Endothelial cell of umbilical vein (primary cell): Measurements from ENCODE around the gene RADIL. TPM values are rescaled to one million over a fixed set of nuclear protein-coding genes. Genes with fewer than 3 reads are reported as not detected.

Experiments used
- BruUV-seq: library from RNA; stranded (reverse); fragments of 400-500 nt; replicated peaks from 2 replicates; lab custom pipeline; 2021; lab: Mats Ljungman, UMichigan
- CTCF ChIA-PET: fragments of 300-600, 350-600 bp; sonication (Branson Sonifier 250); formaldehyde crosslinking; loops from one replicate; lab custom pipeline; 2021; ENCODE audit warnings: antibody characterized with exemption, inconsistent platforms; lab: Charles Lee
- POLR2A ChIA-PET: fragments of 300-600, 350-600 bp; sonication (Branson Sonifier 250); formaldehyde crosslinking; loops from one replicate; lab custom pipeline; 2021; ENCODE audit warnings: antibody characterized with exemption, inconsistent platforms; lab: Charles Lee
- DNase-seq: peaks from one replicate; pipeline ENCODE4 v3.0.0-alpha.2; 2011; ENCODE audit warnings: low read depth, low spot score
- FAIRE-seq: peaks from 2 replicates; lab custom pipeline; 2011; peaks lifted over from hg19 to GRCh38; lab: Jason Lieb, UNC
- H2AFZ ChIP-seq: 2 replicates; pipeline ENCODE4 v1.6.0; 2012; ENCODE audit warnings: low read depth, low read length, control low read depth, inconsistent platforms
- H3K27ac ChIP-seq: 2 replicates; pipeline ENCODE4 v1.5.1; 2011; ENCODE audit warnings: low read depth, mild to moderate bottlenecking, control low read depth, low read length, moderate library complexity; ENCODE audit not compliant: insufficient read depth
- H3K27me3 ChIP-seq, 2 experiments: 2 replicates each; pipeline versions ENCODE4 v1.6.0 to v1.6.1; 2011; ENCODE audit warnings: low read length in 2 of 2, mixed read lengths in 1 of 2; ENCODE audit not compliant: control insufficient read depth in 2 of 2, insufficient read depth in 2 of 2
- H3K36me3 ChIP-seq, 2 experiments: 2 replicates in 1 of 2; 3 replicates in 1 of 2; pipeline ENCODE4 v1.5.1; 2011; ENCODE audit warnings: low read length in 2 of 2, mild to moderate bottlenecking in 1 of 2, moderate library complexity in 1 of 2; ENCODE audit not compliant: control insufficient read depth in 2 of 2, insufficient read depth in 2 of 2; ENCODE audit errors: extremely low read depth in 1 of 2
- H3K4me1 ChIP-seq: 3 replicates; pipeline ENCODE4 v1.5.1; 2011; ENCODE audit warnings: mild to moderate bottlenecking, low read length; ENCODE audit not compliant: control insufficient read depth, insufficient read depth; ENCODE audit errors: extremely low read depth
- H3K4me2 ChIP-seq: 2 replicates; pipeline ENCODE4 v1.6.1; 2011; ENCODE audit warnings: low read length, control low read depth, mixed read lengths; ENCODE audit not compliant: insufficient read depth
- H3K4me3 ChIP-seq, 3 experiments: fragments of 200-600 bp in 1 of 3; sonication (generic), shearing (Covaris generic) in 1 of 3; replicated peaks in 1 of 3; 2 replicates each; pipeline ENCODE4 v1.5.1; 2011 to 2016; ENCODE audit warnings: control low read depth in 3 of 3, low read length in 3 of 3, mild to moderate bottlenecking in 2 of 3, inconsistent platforms in 1 of 3, low read depth in 1 of 3, moderate library complexity in 1 of 3; ENCODE audit not compliant: insufficient read depth in 1 of 3
- H3K79me2 ChIP-seq: 2 replicates; pipeline ENCODE4 v1.6.0; 2012; ENCODE audit warnings: low read length, inconsistent platforms; ENCODE audit not compliant: control insufficient read depth, insufficient read depth
- H3K9ac ChIP-seq: replicated peaks from 2 replicates; pipeline ENCODE3; 2011; ENCODE audit warnings: low read length, control low read depth; ENCODE audit not compliant: insufficient read depth; ENCODE audit errors: extremely low read depth
- H3K9me1 ChIP-seq: replicated peaks from 3 replicates; pipeline ENCODE4 v1.6.0; 2011; ENCODE audit warnings: mild to moderate bottlenecking, low read length; ENCODE audit not compliant: control insufficient read depth, insufficient read depth; ENCODE audit errors: extremely low read depth
- H3K9me3 ChIP-seq: replicated peaks from 2 replicates; pipeline ENCODE4 v1.5.1; 2012; ENCODE audit warnings: low read length, inconsistent platforms; ENCODE audit not compliant: control insufficient read depth, insufficient read depth
- H4K20me1 ChIP-seq: replicated peaks from 2 replicates; pipeline ENCODE3; 2011; ENCODE audit warnings: mild to moderate bottlenecking, low read length; ENCODE audit not compliant: control insufficient read depth, insufficient read depth; ENCODE audit errors: extremely low read depth
- EZH2 ChIP-seq: IDR thresholded peaks from 2 replicates; pipeline ENCODE4 v1.6.1; 2012; ENCODE audit warnings: borderline replicate concordance, low read depth, mild to moderate bottlenecking, moderate library complexity, low read length, inconsistent platforms; ENCODE audit not compliant: severe bottlenecking
- FOS ChIP-seq: IDR thresholded peaks from 2 replicates; pipeline ENCODE4 v1.6.1; 2011; ENCODE audit warnings: mild to moderate bottlenecking, low read length, moderate library complexity, borderline replicate concordance; ENCODE audit not compliant: insufficient read depth
- GATA2 ChIP-seq: IDR thresholded peaks from 2 replicates; pipeline ENCODE4 v1.7.0; 2011; ENCODE audit warnings: low read depth, mild to moderate bottlenecking, moderate library complexity, mixed read lengths, low read length; ENCODE audit not compliant: insufficient read length, insufficient read depth
- JUN ChIP-seq: IDR thresholded peaks from 2 replicates; pipeline ENCODE4 v1.6.1; 2011; ENCODE audit warnings: borderline replicate concordance, low read depth; ENCODE audit not compliant: insufficient read length, insufficient read depth
- MYC ChIP-seq: IDR thresholded peaks from one replicate; pipeline ENCODE4 v1.6.1; 2011; ENCODE audit warnings: mild to moderate bottlenecking, low read depth, low read length
- POLR2A ChIP-seq: IDR thresholded peaks from 2 replicates; pipeline ENCODE4 v1.6.1; 2012; ENCODE audit warnings: low read depth, mild to moderate bottlenecking, control low read depth, low read length
- POLR2AphosphoS5 ChIP-seq: IDR thresholded peaks from 2 replicates; pipeline ENCODE4 v1.6.1; 2012; ENCODE audit warnings: low read depth, mild to moderate bottlenecking, control low read depth, low read length, moderate library complexity; ENCODE audit not compliant: insufficient read depth
- dilution Hi-C: fragments of 300-500 bp; cut with MboI; formaldehyde crosslinking; loops from one replicate; pipeline ENCODE4 v1.15.0; 2019; ENCODE audit warnings: low sequenced_read_pairs; ENCODE audit not compliant: extremely low pct_ligation_motif_present
- intact Hi-C: fragments of 100-400 bp; cut with micrococcal nuclease; formaldehyde crosslinking; loops from one replicate; pipeline ENCODE4 v1.10.0; 2022
- polyA plus RNA-seq, 4 experiments: library from polyadenylated mRNA; depleted of rRNA in 3 of 4; stranded (reverse) in 3 of 4; unstranded in 1 of 4; fragments of >200 nt; gene quantifications; 2 replicates each; pipeline versions ENCODE4 v1.2.1 to v1.2.3, GENCODE V29; 2011 to 2012; ENCODE audit warnings: missing spikeins in 1 of 4
- total RNA-seq: library from RNA; stranded (reverse); gene quantifications from 2 replicates; pipeline ENCODE4 v1.2.3, GENCODE V29; 2021
- TF ChIP-seq, protein P1 (sequence below): IDR thresholded peaks from 2 replicates; pipeline ENCODE4 v1.6.1; 2011; ENCODE audit not compliant: insufficient read depth, insufficient read length
- TF ChIP-seq, protein P2 (sequence below), 2 donors: IDR thresholded peaks; 1 replicate in 1 of 2; 2 replicates in 1 of 2; pipeline ENCODE4 v1.5.1; 2011; ENCODE audit warnings: low read length in 2 of 2, mild to moderate bottlenecking in 2 of 2, moderate library complexity in 2 of 2, control low read depth in 1 of 2, inconsistent platforms in 1 of 2, low read depth in 1 of 2; ENCODE audit not compliant: insufficient read depth in 1 of 2; ENCODE audit errors: extremely low read depth in 1 of 2

RADIL gene
- total and polyA plus RNA-seq, 2 donors (not counting 3 experiments of a cell fraction or from before 2014, with no cell fraction given), result 1.2 to 2.5 TPM

- no peaks in the 10 kb centered on the region for H3K9me1 ChIP-seq
- H4K20me1 ChIP-seq, result no peaks in the 10 kb centered on the region
- no peaks in the 10 kb centered on the region for H3K4me1 ChIP-seq
- no peak overlapping the region for H2AFZ ChIP-seq
- FAIRE-seq (no peak), DNase-seq (no peak)
- no peak overlapping the region for H3K27ac ChIP-seq
- H3K9ac ChIP-seq, result no peak overlapping the region
- H3K4me2 ChIP-seq, result no peak overlapping the region
- no peaks in the 10 kb centered on the region for H3K27me3 ChIP-seq
- no peaks in the 10 kb centered on the region for H3K9me3 ChIP-seq
- dilution Hi-C loops (no loop called here), intact Hi-C loops (no loop called here)
- H3K4me3 ChIP-seq, result no peak overlapping the region
- ChIA-PET CTCF (no interaction called here), POLR2A (no interaction called here)
- TF ChIP-seq EZH2, result no peak
- TF ChIP-seq, protein P1, sequence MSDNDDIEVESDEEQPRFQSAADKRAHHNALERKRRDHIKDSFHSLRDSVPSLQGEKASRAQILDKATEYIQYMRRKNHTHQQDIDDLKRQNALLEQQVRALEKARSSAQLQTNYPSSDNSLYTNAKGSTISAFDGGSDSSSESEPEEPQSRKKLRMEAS, result no peak
- TF ChIP-seq POLR2AphosphoS5, result no peak
- TF ChIP-seq MYC, result no peak
- TF ChIP-seq FOS, result no peak
- no peak for TF ChIP-seq GATA2
- TF ChIP-seq, protein P2, sequence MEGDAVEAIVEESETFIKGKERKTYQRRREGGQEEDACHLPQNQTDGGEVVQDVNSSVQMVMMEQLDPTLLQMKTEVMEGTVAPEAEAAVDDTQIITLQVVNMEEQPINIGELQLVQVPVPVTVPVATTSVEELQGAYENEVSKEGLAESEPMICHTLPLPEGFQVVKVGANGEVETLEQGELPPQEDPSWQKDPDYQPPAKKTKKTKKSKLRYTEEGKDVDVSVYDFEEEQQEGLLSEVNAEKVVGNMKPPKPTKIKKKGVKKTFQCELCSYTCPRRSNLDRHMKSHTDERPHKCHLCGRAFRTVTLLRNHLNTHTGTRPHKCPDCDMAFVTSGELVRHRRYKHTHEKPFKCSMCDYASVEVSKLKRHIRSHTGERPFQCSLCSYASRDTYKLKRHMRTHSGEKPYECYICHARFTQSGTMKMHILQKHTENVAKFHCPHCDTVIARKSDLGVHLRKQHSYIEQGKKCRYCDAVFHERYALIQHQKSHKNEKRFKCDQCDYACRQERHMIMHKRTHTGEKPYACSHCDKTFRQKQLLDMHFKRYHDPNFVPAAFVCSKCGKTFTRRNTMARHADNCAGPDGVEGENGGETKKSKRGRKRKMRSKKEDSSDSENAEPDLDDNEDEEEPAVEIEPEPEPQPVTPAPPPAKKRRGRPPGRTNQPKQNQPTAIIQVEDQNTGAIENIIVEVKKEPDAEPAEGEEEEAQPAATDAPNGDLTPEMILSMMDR (IDR thresholded peaks at IDR 0.05; ENCODE audit: extremely low read depth in 1 of 2, insufficient read depth in 1 of 2, low read depth in 1 of 2, low read length in 2 of 2), result no peak
- TF ChIP-seq JUN, result no peak
- no peak for TF ChIP-seq POLR2A
- H3K36me3 ChIP-seq, result no peaks in the 10 kb centered on the region
- H3K79me2 ChIP-seq, result no peaks in the 10 kb centered on the region
- no TSS peak for BruUV-seq
Observed at GRCh38 chr7:4876586-4876985, 6.9 kb downstream of the RADIL start.
